ENCODE data around the gene CAMTA1. TPM values are rescaled to one million over a fixed set of nuclear protein-coding genes. Genes with fewer than 3 reads are reported as not detected.
A peak's percentile ranks its signal among the peaks of the same experiment; 100 is the strongest.

CAMTA1 gene
- total and polyA plus RNA-seq, 4 donors: 48.1 to 140 (median 52.3) TPM

GRCh38 chr1:7752512-7753417 lies 967.5 kb downstream of the CAMTA1 start:
- 21 to 30% methylated on average over 18 of the region's 18 CpGs for WGBS, 2 donors
- no peak overlapping the region for H3K4me3 ChIP-seq

GRCh38 chr1:7753641-7754040 lies 968.4 kb downstream of the CAMTA1 start:
- Histone ChIP-seq H3K4me3 (no peak overlapping the region), H3K9ac (ENCODE audit: insufficient read depth in 1 of 2, low read length in 2 of 2) (no peak overlapping the region), H3K9me3 (ENCODE audit: control insufficient read depth in 4 of 4, insufficient read depth in 3 of 4, low read length in 3 of 4) (no peaks in the 10 kb centered on the region), H3K27me3 (ENCODE audit: control insufficient read depth in 3 of 3, insufficient read depth in 3 of 3, low read length in 2 of 3) (no peaks in the 10 kb centered on the region), H3K4me1 (ENCODE audit: control insufficient read depth in 5 of 5, insufficient read depth in 5 of 5, low read length in 5 of 5) (peaks cover 0 to 21% (median 0%) of the 10 kb centered on the region in 5 donors), H3K36me3 (ENCODE audit: control insufficient read depth in 4 of 4, insufficient read depth in 4 of 4, low read length in 4 of 4) (peaks cover 0 to 5% (median 0%) of the 10 kb centered on the region in 4 donors), H3K27ac (ENCODE audit: low read depth in 1 of 2, low read length in 1 of 2) (no peak overlapping the region)
- ATAC-seq (ENCODE audit: insufficient read depth, low FRiP score) (no peak), DNase-seq (no peak)
- WGBS, 2 donors: 28 to 44% methylated on average over 3 of the region's 3 CpGs
- TF ChIP-seq, protein P1, sequence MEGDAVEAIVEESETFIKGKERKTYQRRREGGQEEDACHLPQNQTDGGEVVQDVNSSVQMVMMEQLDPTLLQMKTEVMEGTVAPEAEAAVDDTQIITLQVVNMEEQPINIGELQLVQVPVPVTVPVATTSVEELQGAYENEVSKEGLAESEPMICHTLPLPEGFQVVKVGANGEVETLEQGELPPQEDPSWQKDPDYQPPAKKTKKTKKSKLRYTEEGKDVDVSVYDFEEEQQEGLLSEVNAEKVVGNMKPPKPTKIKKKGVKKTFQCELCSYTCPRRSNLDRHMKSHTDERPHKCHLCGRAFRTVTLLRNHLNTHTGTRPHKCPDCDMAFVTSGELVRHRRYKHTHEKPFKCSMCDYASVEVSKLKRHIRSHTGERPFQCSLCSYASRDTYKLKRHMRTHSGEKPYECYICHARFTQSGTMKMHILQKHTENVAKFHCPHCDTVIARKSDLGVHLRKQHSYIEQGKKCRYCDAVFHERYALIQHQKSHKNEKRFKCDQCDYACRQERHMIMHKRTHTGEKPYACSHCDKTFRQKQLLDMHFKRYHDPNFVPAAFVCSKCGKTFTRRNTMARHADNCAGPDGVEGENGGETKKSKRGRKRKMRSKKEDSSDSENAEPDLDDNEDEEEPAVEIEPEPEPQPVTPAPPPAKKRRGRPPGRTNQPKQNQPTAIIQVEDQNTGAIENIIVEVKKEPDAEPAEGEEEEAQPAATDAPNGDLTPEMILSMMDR (IDR thresholded peaks at IDR 0.05; ENCODE audit: control extremely low read depth, extremely low read depth): no peak

More at GRCh38 chr1:7752512-7753417, 967.5 kb downstream of the CAMTA1 start:
- peaks cover 0 to 21% (median 0%) of the 10 kb centered on the region in 5 donors for H3K4me1 ChIP-seq (ENCODE audit: control insufficient read depth in 5 of 5, insufficient read depth in 5 of 5, low read length in 5 of 5)
- H3K36me3 ChIP-seq (ENCODE audit: control insufficient read depth in 4 of 4, insufficient read depth in 4 of 4, low read length in 4 of 4): peaks cover 0 to 5% (median 0%) of the 10 kb centered on the region in 4 donors
- peak overlapping the region in 1 of 2 donors; percentile 57 for H3K9ac ChIP-seq (ENCODE audit: insufficient read depth in 1 of 2, low read length in 2 of 2)
- ATAC-seq (ENCODE audit: insufficient read depth, low FRiP score) (peak; percentile 72), DNase-seq (peak; percentile 83 to 93 (median 92))
- H3K27me3 ChIP-seq (ENCODE audit: control insufficient read depth in 3 of 3, insufficient read depth in 3 of 3, low read length in 2 of 3): no peaks in the 10 kb centered on the region
- H3K9me3 ChIP-seq (ENCODE audit: control insufficient read depth in 4 of 4, insufficient read depth in 3 of 4, low read length in 3 of 4): no peaks in the 10 kb centered on the region
- TF ChIP-seq, protein P1 (IDR thresholded peaks at IDR 0.05; ENCODE audit: control extremely low read depth, extremely low read depth): peak; percentile 77
- peak overlapping the region in 1 of 2 donors; percentile 56 for H3K27ac ChIP-seq (ENCODE audit: low read depth in 1 of 2, low read length in 1 of 2)

DNA sequence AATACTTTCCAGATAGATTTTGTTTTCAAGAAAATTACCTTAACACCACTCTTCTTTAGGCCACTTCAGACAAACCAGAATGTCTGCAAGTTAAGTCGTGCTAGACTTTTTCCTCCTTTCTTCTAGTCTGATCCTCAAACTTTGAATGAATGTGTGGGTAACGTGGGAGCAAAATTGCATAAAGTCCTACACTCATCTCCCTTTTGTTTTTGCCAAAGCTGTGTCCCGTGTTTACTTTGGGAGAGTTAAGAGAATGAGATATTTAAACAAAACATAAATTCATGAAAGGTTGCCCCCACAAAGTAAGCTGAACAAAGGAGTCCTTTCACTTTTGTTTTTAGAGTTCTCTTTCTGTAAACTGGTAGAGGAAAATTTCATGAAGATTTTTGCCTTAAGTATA lies 969.0 kb downstream of the CAMTA1 start:
- peaks cover 0 to 5% (median 0%) of the 10 kb centered on the region in 4 donors for H3K36me3 ChIP-seq (ENCODE audit: control insufficient read depth in 4 of 4, insufficient read depth in 4 of 4, low read length in 4 of 4)
- H3K27me3 ChIP-seq (ENCODE audit: control insufficient read depth in 3 of 3, insufficient read depth in 3 of 3, low read length in 2 of 3): no peaks in the 10 kb centered on the region
- 46 to 68% methylated on average over 3 of the region's 3 CpGs for WGBS, 2 donors
- H3K9me3 ChIP-seq (ENCODE audit: control insufficient read depth in 4 of 4, insufficient read depth in 3 of 4, low read length in 3 of 4): no peaks in the 10 kb centered on the region
- H3K4me3 ChIP-seq: no peak overlapping the region
- ATAC-seq (ENCODE audit: insufficient read depth, low FRiP score) (no peak), DNase-seq (no peak)
- no peak overlapping the region for H3K27ac ChIP-seq (ENCODE audit: low read depth in 1 of 2, low read length in 1 of 2)
- H3K9ac ChIP-seq (ENCODE audit: insufficient read depth in 1 of 2, low read length in 2 of 2): no peak overlapping the region
- peaks cover 0 to 21% (median 0%) of the 10 kb centered on the region in 5 donors for H3K4me1 ChIP-seq (ENCODE audit: control insufficient read depth in 5 of 5, insufficient read depth in 5 of 5, low read length in 5 of 5)
- TF ChIP-seq, protein P1 (IDR thresholded peaks at IDR 0.05; ENCODE audit: control extremely low read depth, extremely low read depth): no peak

Data from lung (tissue), 12 donors.